ENCODE results near the gene BLM. TPM values are rescaled to one million over a fixed set of nuclear protein-coding genes. Genes with fewer than 3 reads are reported as not detected.

Gene BLM
- total and polyA plus RNA-seq, 2 of the 13 experiments (the other 11 are each of a cell fraction or from before 2014, with no cell fraction given), result 5.1 to 11.8 TPM

- no peak for TF ChIP-seq ZNF276 (CRISPR knock-in tag; IDR thresholded peaks at IDR 0.05; ENCODE audit: low read depth)
- no peak for TF ChIP-seq ZNF788 (CRISPR knock-in tag; IDR thresholded peaks at IDR 0.05; ENCODE audit: borderline replicate concordance)
Observed at GRCh38 chr15:90706394-90707327, 10.5 kb upstream of the BLM start (continued).

- no peaks in the 10 kb centered on the region for H4K20me1 ChIP-seq (ENCODE audit: insufficient read depth, low read length)
- in situ Hi-C loops (cut with HindIII; ENCODE audit: extremely low pct_ligation_motif_present, low pct_unique_long_range_greater_than_20kb), result no loop called here
- no peak overlapping the region for H3K9ac ChIP-seq (ENCODE audit: insufficient read depth, low read depth, low read length)
- no peak for ATAC-seq
- no peaks in the 10 kb centered on the region for H3K9me3 ChIP-seq (ENCODE audit: low read length)
- FAIRE-seq, result no peak
- H3K4me2 ChIP-seq (ENCODE audit: low read depth, low read length), result no peak overlapping the region
- no peaks in the 10 kb centered on the region for H3K36me3 ChIP-seq (replicated peaks in 1 of 2; ENCODE audit: control insufficient read depth in 1 of 2, insufficient read depth in 2 of 2, low read length in 2 of 2)
- no peaks in the 10 kb centered on the region for H3K27me3 ChIP-seq (ENCODE audit: control insufficient read depth in 1 of 2, insufficient read depth in 2 of 2, low read length in 2 of 2)
- intact Hi-C loops (cut with micrococcal nuclease; ENCODE audit: unreplicated experiment), result no loop called here
- H3K4me1 ChIP-seq (ENCODE audit: insufficient read depth, low read length), result no peaks in the 10 kb centered on the region
- POLR2A ChIA-PET, result no interaction called here
- no peak overlapping the region for H3K4me3 ChIP-seq (replicated peaks in 1 of 3; ENCODE audit: insufficient read depth in 1 of 3, low read depth in 2 of 3, low read length in 3 of 3)
- WGBS (ENCODE audit: low lambda C conversion rate), result 95% methylated on average over 2 of the region's 2 CpGs
- no peak for DNase-seq (ENCODE audit: low spot score)
- H3K79me2 ChIP-seq (ENCODE audit: insufficient read depth, low read length), result no peaks in the 10 kb centered on the region
- CTCF ChIA-PET (ENCODE audit: low intra/inter-chr PET ratio, low total read pairs), result no interaction called here
- H2AFZ ChIP-seq (ENCODE audit: low read length), result no peak overlapping the region
- BruUV-seq (replicated peaks), result no TSS peak
- H3K27ac ChIP-seq (ENCODE audit: extremely low read length, insufficient read depth, low read length), result no peak overlapping the region
- TF ChIP-seq PHF21A (CRISPR knock-in tag; IDR thresholded peaks at IDR 0.05), result no peak
- no peak for TF ChIP-seq KIAA2018 (CRISPR knock-in tag; IDR thresholded peaks at IDR 0.05; ENCODE audit: borderline replicate concordance)
- TF ChIP-seq ZFX (CRISPR knock-in tag; IDR thresholded peaks at IDR 0.05; ENCODE audit: low read depth), result no peak
- TF ChIP-seq FIP1L1 (IDR thresholded peaks at IDR 0.05; ENCODE audit: borderline replicate concordance, insufficient read depth, low read depth, low read length), result no peak
- TF ChIP-seq KDM4B (CRISPR knock-in tag; IDR thresholded peaks at IDR 0.05), result no peak
- no peak for TF ChIP-seq ELF4 (CRISPR knock-in tag; IDR thresholded peaks at IDR 0.05; ENCODE audit: borderline replicate concordance)
- no peak for TF ChIP-seq ZC3H13 (CRISPR knock-in tag; IDR thresholded peaks at IDR 0.05)
- TF ChIP-seq PRPF4 (IDR thresholded peaks at IDR 0.05; ENCODE audit: low read depth, low read length, poor library complexity, severe bottlenecking), result no peak
- TF ChIP-seq FOXC1 (CRISPR knock-in tag; IDR thresholded peaks at IDR 0.05; ENCODE audit: borderline replicate concordance), result no peak
- no peak for TF ChIP-seq HMGA1 (CRISPR knock-in tag; conservative IDR thresholded peaks at IDR 0.05)
Observed at GRCh38 chr15:90707489-90707888, 9.7 kb upstream of the BLM start.

Data from HepG2 (cell line).